Small intestine (tissue), 7 donors: ENCODE results near the gene SAMD8. TPM values are rescaled to one million over a fixed set of nuclear protein-coding genes. Genes with fewer than 3 reads are reported as not detected.
"Not testable (repeated sequence)": the region's sequence is repeated elsewhere in the genome, so short reads cannot be mapped to it uniquely, and the experiment has no call there.

Experiments
- DNase-seq, 2 donors: peaks; one replicate each; pipeline versions ENCODE4 v3.0.0 to v3.0.0-alpha.2; 2013
- FAIRE-seq: peaks from 2 replicates; lab custom pipeline; 2012; peaks lifted over from hg19 to GRCh38; lab: Jason Lieb, UNC
- H3K27ac ChIP-seq, 3 donors: one replicate each; pipeline ENCODE4 v1.5.1; 2013; ENCODE audit warnings: low read length in 2 of 3, mild to moderate bottlenecking in 2 of 3, control low read depth in 1 of 3, inconsistent platforms in 1 of 3, low read depth in 1 of 3, moderate library complexity in 1 of 3
- H3K27me3 ChIP-seq, 3 donors: one replicate each; pipeline ENCODE4 v1.6.1; 2013; ENCODE audit warnings: low read length in 3 of 3, inconsistent platforms in 1 of 3; ENCODE audit not compliant: control insufficient read depth in 3 of 3, insufficient read depth in 3 of 3
- H3K36me3 ChIP-seq, 3 donors: one replicate each; pipeline ENCODE4 v1.6.1; 2013; ENCODE audit warnings: low read length in 3 of 3, inconsistent platforms in 1 of 3, low read depth in 1 of 3, mild to moderate bottlenecking in 1 of 3, moderate library complexity in 1 of 3; ENCODE audit not compliant: control insufficient read depth in 3 of 3, insufficient read depth in 2 of 3
- H3K4me1 ChIP-seq, 3 donors: one replicate each; pipeline ENCODE4 v1.6.1; 2013; ENCODE audit warnings: low read length in 2 of 3, inconsistent platforms in 1 of 3, low read depth in 1 of 3, mild to moderate bottlenecking in 1 of 3, moderate library complexity in 1 of 3; ENCODE audit not compliant: control insufficient read depth in 3 of 3, insufficient read depth in 2 of 3
- H3K4me3 ChIP-seq, 3 donors: one replicate each; pipeline ENCODE4 v1.5.1; 2013; ENCODE audit warnings: low read length in 3 of 3, control low read depth in 1 of 3, inconsistent platforms in 1 of 3, low read depth in 1 of 3, mild to moderate bottlenecking in 1 of 3, moderate library complexity in 1 of 3
- H3K9me3 ChIP-seq, 2 donors: one replicate each; pipeline ENCODE4 v1.6.1; 2013; ENCODE audit warnings: low read depth in 1 of 2, low read length in 1 of 2; ENCODE audit not compliant: control insufficient read depth in 2 of 2, insufficient read depth in 1 of 2
- WGBS, 3 donors: extraction: QIAGEN DNeasy Blood & Tissue Kit; methylation state at CpG; one replicate each; pipeline ENCODE4 v1.1.7; 2013; 5-methylcytosine and 5-hydroxymethylcytosine counted together
- polyA plus RNA-seq, 4 donors: library from polyadenylated mRNA; stranded (reverse) in 3 of 4; unstranded in 1 of 4; fragments of 200-250 nt in 3 of 4; fragments of 120-200 nt in 1 of 4; gene quantifications; one replicate each; pipeline versions ENCODE4 v1.2.1 to v1.2.3, GENCODE V29; 2013
- donor health status: healthy with polysubstance abuse.
- donor health status: control.
- donor health status: control.
- donor health status: Bipolar disorder and iron deficiency.
- donor health status: healthy.

SAMD8 gene
- polyA plus RNA-seq, 4 donors, result 4.3 to 11.3 (median 5.7) TPM

GRCh38 chr10:75117995-75118394 is 6.5 kb downstream of the SAMD8 start:
- no peak overlapping the region for H3K4me3 ChIP-seq
- H3K4me1 ChIP-seq, result peaks cover 0 to 11% (median 3%) of the 10 kb centered on the region in 3 donors
- no peaks in the 10 kb centered on the region for H3K36me3 ChIP-seq
- no peaks in the 10 kb centered on the region for H3K9me3 ChIP-seq
- 74 to 90% (median 83%) methylated on average over 3 of the region's 3 CpGs for WGBS, 3 donors
- FAIRE-seq (no peak), DNase-seq (no peak)
- no peak overlapping the region for H3K27ac ChIP-seq
- no peaks in the 10 kb centered on the region for H3K27me3 ChIP-seq

GRCh38 chr10:75119444-75120066 is 8.1 kb downstream of the SAMD8 start:
- DNase-seq, H3K36me3 ChIP-seq, H3K4me3 ChIP-seq, H3K9me3 ChIP-seq, FAIRE-seq, H3K27me3 ChIP-seq, H3K27ac ChIP-seq: not testable (repeated sequence)
- 85 to 90% (median 86%) methylated on average over 15 of the region's 15 CpGs for WGBS, 3 donors
- H3K4me1 ChIP-seq, result peaks cover 0 to 15% (median 2%) of the 10 kb centered on the region in 3 donors

- H3K9me3 ChIP-seq, result no peaks in the 10 kb centered on the region
- peaks cover 0 to 15% (median 2%) of the 10 kb centered on the region in 3 donors for H3K4me1 ChIP-seq
- H3K27me3 ChIP-seq, result no peaks in the 10 kb centered on the region
- H3K36me3 ChIP-seq, result peaks cover 0 to 3% (median 3%) of the 10 kb centered on the region in 3 donors
- no peak overlapping the region for H3K4me3 ChIP-seq
- H3K27ac ChIP-seq, result no peak overlapping the region
- FAIRE-seq (no peak), DNase-seq (peak in 1 of 2 donors; percentile 51)
- WGBS, 3 donors, result 3 to 31% (median 7%) methylated on average over 1 of the region's 1 CpG
Measured at GRCh38 chr10:75121322-75121721, 9.9 kb downstream of the SAMD8 start.

GRCh38 chr10:75122505-75122904 is 11.0 kb downstream of the SAMD8 start:
- no peak overlapping the region for H3K4me3 ChIP-seq
- peaks cover 0 to 10% (median 3%) of the 10 kb centered on the region in 3 donors for H3K36me3 ChIP-seq
- no peak for DNase-seq
- H3K4me1 ChIP-seq, result peaks cover 0 to 15% (median 2%) of the 10 kb centered on the region in 3 donors
- no peaks in the 10 kb centered on the region for H3K27me3 ChIP-seq
- no peaks in the 10 kb centered on the region for H3K9me3 ChIP-seq
- H3K27ac ChIP-seq, result no peak overlapping the region
- WGBS, 3 donors, result 97 to 99% (median 97%) methylated on average over 4 of the region's 4 CpGs
- FAIRE-seq, result no peak

- DNase-seq (no peak), FAIRE-seq (no peak)
- WGBS, 3 donors, result 64 to 72% (median 71%) methylated on average over 3 to 4 of the region's 4 CpGs
- H3K4me3 ChIP-seq, result no peak overlapping the region
- H3K9me3 ChIP-seq, result no peaks in the 10 kb centered on the region
- peaks cover 0 to 15% (median 2%) of the 10 kb centered on the region in 3 donors for H3K4me1 ChIP-seq
- H3K27ac ChIP-seq, result no peak overlapping the region
- H3K27me3 ChIP-seq, result no peaks in the 10 kb centered on the region
- peaks cover 0 to 10% (median 3%) of the 10 kb centered on the region in 3 donors for H3K36me3 ChIP-seq
Measured at GRCh38 chr10:75123088-75123682, 11.7 kb downstream of the SAMD8 start.

- no peak for FAIRE-seq
- no peak for DNase-seq
- Histone ChIP-seq H3K27me3 (no peaks in the 10 kb centered on the region), H3K27ac (no peak overlapping the region), H3K4me3 (no peak overlapping the region), H3K36me3 (peaks cover 0 to 10% (median 3%) of the 10 kb centered on the region in 3 donors), H3K9me3 (no peaks in the 10 kb centered on the region), H3K4me1 (peaks cover 0 to 10% (median 2%) of the 10 kb centered on the region in 3 donors)
- WGBS, 3 donors, result 93 to 100% (median 94%) methylated on average over 2 of the region's 2 CpGs
Measured at GRCh38 chr10:75126277-75126676, 14.8 kb downstream of the SAMD8 start.

GRCh38 chr10:75127471-75127870 is 16.0 kb downstream of the SAMD8 start:
- DNase-seq (no peak), FAIRE-seq (no peak)
- Histone ChIP-seq H3K9me3 (no peaks in the 10 kb centered on the region), H3K4me3 (no peak overlapping the region), H3K36me3 (peaks cover 0 to 10% (median 3%) of the 10 kb centered on the region in 3 donors), H3K27me3 (no peaks in the 10 kb centered on the region), H3K4me1 (peaks cover 0 to 7% (median under 1%) of the 10 kb centered on the region in 3 donors), H3K27ac (no peak overlapping the region)
- WGBS, 3 donors, result 51 to 69% (median 67%) methylated on average over 2 of the region's 2 CpGs

GRCh38 chr10:75128985-75129384 is 17.5 kb downstream of the SAMD8 start:
- FAIRE-seq, H3K4me1 ChIP-seq, H3K9me3 ChIP-seq, DNase-seq, H3K27ac ChIP-seq, H3K27me3 ChIP-seq, H3K4me3 ChIP-seq: not testable (repeated sequence)
- 80 to 89% (median 88%) methylated on average over 1 of the region's 1 CpG for WGBS, 3 donors
- H3K36me3 ChIP-seq, result peaks cover 0 to 11% (median 3%) of the 10 kb centered on the region in 3 donors
